IMR-90 (cell line): ENCODE data around the gene NUAK1. TPM values are rescaled to one million over a fixed set of nuclear protein-coding genes. Genes with fewer than 3 reads are reported as not detected.

Experiments used
- ATAC-seq: fragments of 200-7000 bp; cut with Tn5 transposase; 2 replicates; pipeline ENCODE4 v1.9.1; 2020; ENCODE audit warnings: low read depth, mild to moderate bottlenecking, moderate library complexity
- BruUV-seq: library from RNA; stranded (reverse); fragments of 400-500 nt; replicated peaks from 2 replicates; lab custom pipeline; 2021; lab: Mats Ljungman, UMichigan
- CTCF ChIA-PET: fragments of 300-600 bp; formaldehyde crosslinking; extraction: SDS; loops from one replicate; lab custom pipeline; 2021; ENCODE audit warnings: antibody characterized with exemption; lab: Yijun Ruan, JAX
- POLR2A ChIA-PET: fragments of 300-600 bp; sonication (Branson Sonifier 250); formaldehyde crosslinking; loops from one replicate; lab custom pipeline; 2022; ENCODE audit warnings: antibody characterized with exemption; ENCODE audit not compliant: unreplicated experiment; lab: Charles Lee
- DNase-seq: peaks from one replicate; pipeline ENCODE4 v3.0.0; 2013
- H2AFZ ChIP-seq: replicated peaks from 2 replicates; pipeline ENCODE3; 2013; ENCODE audit warnings: low read length, mild to moderate bottlenecking; ENCODE audit not compliant: poor library complexity
- H2AK5ac ChIP-seq: 2 replicates; pipeline ENCODE4 v1.6.1; 2013; ENCODE audit warnings: low read depth, low read length, inconsistent platforms
- H2AK9ac ChIP-seq: replicated peaks from 2 replicates; pipeline ENCODE3; 2013; ENCODE audit warnings: mild to moderate bottlenecking, low read depth, low read length, moderate library complexity; ENCODE audit not compliant: poor library complexity
- H2BK120ac ChIP-seq: 2 replicates; pipeline ENCODE4 v1.6.1; 2013; ENCODE audit warnings: low read depth, low read length, inconsistent platforms
- H2BK15ac ChIP-seq: 3 replicates; pipeline ENCODE4 v1.6.1; 2013; ENCODE audit warnings: low read depth, low read length, inconsistent platforms
- H2BK20ac ChIP-seq: 2 replicates; pipeline ENCODE4 v1.6.1; 2013; ENCODE audit warnings: low read depth, mild to moderate bottlenecking, inconsistent platforms, low read length, moderate library complexity
- H2BK5ac ChIP-seq: 2 replicates; pipeline ENCODE4 v1.6.1; 2013; ENCODE audit warnings: mild to moderate bottlenecking, low read depth, low read length, inconsistent platforms; ENCODE audit not compliant: poor library complexity, severe bottlenecking
- H3K14ac ChIP-seq: replicated peaks from 2 replicates; pipeline ENCODE4 v1.6.1; 2013; ENCODE audit warnings: low read depth, low read length, inconsistent platforms
- H3K18ac ChIP-seq: 2 replicates; pipeline ENCODE4 v1.6.1; 2013; ENCODE audit warnings: low read depth, low read length, control low read depth
- H3K23ac ChIP-seq: 2 replicates; pipeline ENCODE4 v1.6.1; 2013; ENCODE audit warnings: low read depth, low read length, inconsistent platforms
- H3K27ac ChIP-seq: 2 replicates; pipeline ENCODE4 v1.5.1; 2013; ENCODE audit warnings: mild to moderate bottlenecking, control low read depth, low read length; ENCODE audit not compliant: insufficient read depth
- H3K27me3 ChIP-seq: 2 replicates; pipeline ENCODE4 v1.6.1; 2013; ENCODE audit warnings: low read length; ENCODE audit not compliant: control insufficient read depth, insufficient read depth
- H3K36me3 ChIP-seq: 2 replicates; pipeline ENCODE4 v1.6.1; 2013; ENCODE audit warnings: low read length, mixed read lengths; ENCODE audit not compliant: control insufficient read depth, insufficient read depth
- H3K4ac ChIP-seq: 2 replicates; pipeline ENCODE4 v1.6.1; 2013; ENCODE audit warnings: low read depth, low read length, inconsistent platforms
- H3K4me1 ChIP-seq: 2 replicates; pipeline ENCODE4 v1.6.1; 2013; ENCODE audit warnings: low read length, mixed read lengths; ENCODE audit not compliant: control insufficient read depth, insufficient read depth
- H3K4me2 ChIP-seq: 2 replicates; pipeline ENCODE4 v1.6.1; 2013; ENCODE audit warnings: low read depth, mild to moderate bottlenecking, control low read depth, low read length, moderate library complexity
- H3K4me3 ChIP-seq: 2 replicates; pipeline ENCODE4 v1.5.1; 2013; ENCODE audit warnings: low read depth, mild to moderate bottlenecking, control low read depth, low read length, moderate library complexity; ENCODE audit not compliant: insufficient read depth
- H3K56ac ChIP-seq: 2 replicates; pipeline ENCODE4 v1.6.1; 2013; ENCODE audit warnings: low read length, inconsistent platforms; ENCODE audit not compliant: insufficient read depth; ENCODE audit errors: extremely low read depth
- H3K79me1 ChIP-seq, 2 experiments: 2 replicates each; pipeline ENCODE4 v1.6.1; 2013; ENCODE audit warnings: low read length in 2 of 2, inconsistent platforms in 1 of 2, low read depth in 1 of 2
- H3K9ac ChIP-seq: 2 replicates; pipeline ENCODE4 v1.6.1; 2013; ENCODE audit warnings: low read depth, low read length, control low read depth
- H3K9me1 ChIP-seq: 2 replicates; pipeline ENCODE4 v1.6.1; 2013; ENCODE audit warnings: low read length, inconsistent platforms; ENCODE audit not compliant: insufficient read depth
- H3K9me3 ChIP-seq: 2 replicates; pipeline ENCODE4 v1.6.1; 2013; ENCODE audit warnings: low read length; ENCODE audit not compliant: control insufficient read depth, insufficient read depth
- H4K20me1 ChIP-seq: 2 replicates; pipeline ENCODE4 v1.6.1; 2013; ENCODE audit warnings: low read length, inconsistent platforms; ENCODE audit not compliant: insufficient read depth
- H4K5ac ChIP-seq: 2 replicates; pipeline ENCODE4 v1.6.1; 2013; ENCODE audit warnings: mild to moderate bottlenecking, low read depth, low read length, control low read depth
- H4K8ac ChIP-seq, 2 experiments: 2 replicates each; pipeline ENCODE4 v1.6.1; 2013; ENCODE audit warnings: low read depth in 2 of 2, low read length in 2 of 2, control low read depth in 1 of 2, inconsistent platforms in 1 of 2
- H4K91ac ChIP-seq: 2 replicates; pipeline ENCODE4 v1.6.1; 2013; ENCODE audit warnings: low read depth, low read length, inconsistent platforms; ENCODE audit not compliant: insufficient read depth
- BHLHE40 ChIP-seq: fragments of 150-350 bp; IDR thresholded peaks from 2 replicates; pipeline ENCODE4 v1.6.1; 2016; ENCODE audit warnings: mild to moderate bottlenecking, low read depth, low read length
- CEBPB ChIP-seq: IDR thresholded peaks from 2 replicates; pipeline ENCODE4 v1.6.1; 2012; ENCODE audit warnings: low read depth, low read length, improper control_type of control experiment
- CHD1 ChIP-seq: IDR thresholded peaks from 2 replicates; pipeline ENCODE4 v1.6.1; 2012; ENCODE audit warnings: low read depth, low read length, improper control_type of control experiment
- FOS ChIP-seq: fragments of 150-350 bp; IDR thresholded peaks from 2 replicates; pipeline ENCODE4 v1.6.1; 2016; ENCODE audit warnings: low read depth, low read length
- MAFK ChIP-seq: IDR thresholded peaks from 2 replicates; pipeline ENCODE4 v1.6.1; 2012; ENCODE audit warnings: low read depth, low read length, improper control_type of control experiment
- MAZ ChIP-seq: IDR thresholded peaks from 2 replicates; pipeline ENCODE4 v1.6.1; 2012; ENCODE audit warnings: low read depth, mild to moderate bottlenecking, low read length, improper control_type of control experiment, moderate library complexity, borderline replicate concordance
- MXI1 ChIP-seq: IDR thresholded peaks from 2 replicates; pipeline ENCODE4 v1.6.1; 2012; ENCODE audit warnings: low read depth, mild to moderate bottlenecking, low read length, moderate library complexity, borderline replicate concordance
- NFE2L2 ChIP-seq: fragments of 150-350 bp; IDR thresholded peaks from 2 replicates; pipeline ENCODE4 v1.6.1; 2016; ENCODE audit warnings: low read depth, mild to moderate bottlenecking, low read length
- POLR2A ChIP-seq: IDR thresholded peaks from 2 replicates; pipeline ENCODE4 v1.6.1; 2012; ENCODE audit warnings: mild to moderate bottlenecking, low read depth, low read length
- RAD21 ChIP-seq: IDR thresholded peaks from 2 replicates; pipeline ENCODE4 v1.6.1; 2012; ENCODE audit warnings: low read length, improper control_type of control experiment
- RCOR1 ChIP-seq: IDR thresholded peaks from 2 replicates; pipeline ENCODE4 v1.6.1; 2012; ENCODE audit warnings: mild to moderate bottlenecking, low read length, improper control_type of control experiment; ENCODE audit not compliant: insufficient replicate concordance
- RFX5 ChIP-seq: IDR thresholded peaks from 2 replicates; pipeline ENCODE4 v1.8.0; 2012; ENCODE audit warnings: low read depth, mild to moderate bottlenecking, low read length, moderate library complexity
- SMC3 ChIP-seq: fragments of 150-350 bp; IDR thresholded peaks from 2 replicates; pipeline ENCODE4 v1.6.1; 2016; ENCODE audit warnings: low read depth, mild to moderate bottlenecking, antibody characterized with exemption, low read length, moderate library complexity
- WGBS, 2 experiments: methylation state at CpG; one replicate each; pipeline versions ENCODE4 v1.1.5 to v1.1.7; 2013; ENCODE audit warnings: missing lambda C conversion rate in 2 of 2; ENCODE audit not compliant: insufficient read length in 1 of 2; ENCODE audit errors: extremely low coverage in 2 of 2; 5-methylcytosine and 5-hydroxymethylcytosine counted together
- dilution Hi-C: fragments of 300-500 bp; cut with HindIII; formaldehyde crosslinking; loops from one replicate; pipeline ENCODE4 v1.14.3; 2018; ENCODE audit warnings: low sequenced_read_pairs; ENCODE audit not compliant: unreplicated experiment
- in situ Hi-C: fragments of 300-500 bp; cut with MboI; formaldehyde crosslinking; loops from 3 replicates; pipeline ENCODE4 v1.14.3; 2019; ENCODE audit warnings: low sequenced_read_pairs, inconsistent platforms, mixed read lengths
- intact Hi-C: fragments of 100-400 bp; cut with micrococcal nuclease; formaldehyde crosslinking; loops from 2 replicates; pipeline ENCODE4 v1.10.0; 2022
- polyA plus RNA-seq, 3 experiments: library from polyadenylated mRNA; depleted of rRNA; stranded (reverse); fragments of >200 nt; gene quantifications; 2 replicates each; pipeline ENCODE4 v1.2.3, GENCODE V29; 2012; ENCODE audit warnings: low replicate concordance in 1 of 3
- total RNA-seq: library from RNA; depleted of rRNA; stranded (reverse); fragments of >200 nt; gene quantifications from 2 replicates; pipeline ENCODE4 v1.2.3, GENCODE V29; 2012
- TF ChIP-seq, protein P1 (sequence below): conservative IDR thresholded peaks from 2 replicates; pipeline ENCODE4 v1.5.1; 2012; ENCODE audit warnings: mild to moderate bottlenecking, low read depth, low read length, improper control_type of control experiment
- TF ChIP-seq, protein P2 (sequence below): fragments of 150-350 bp; IDR thresholded peaks from 2 replicates; pipeline ENCODE4 v1.6.1; 2017; ENCODE audit warnings: mild to moderate bottlenecking, antibody characterized with exemption, low read length, low read depth
- TF ChIP-seq, protein P3 (sequence below): fragments of 150-350 bp; IDR thresholded peaks from 2 replicates; pipeline ENCODE4 v1.6.1; 2016; ENCODE audit warnings: low read depth, mild to moderate bottlenecking, low read length, moderate library complexity, borderline replicate concordance

Gene NUAK1
- total and polyA plus RNA-seq, 2 of the 4 experiments (the other 2 are of a cell fraction), result 4.8 to 8.8 TPM

DNA sequence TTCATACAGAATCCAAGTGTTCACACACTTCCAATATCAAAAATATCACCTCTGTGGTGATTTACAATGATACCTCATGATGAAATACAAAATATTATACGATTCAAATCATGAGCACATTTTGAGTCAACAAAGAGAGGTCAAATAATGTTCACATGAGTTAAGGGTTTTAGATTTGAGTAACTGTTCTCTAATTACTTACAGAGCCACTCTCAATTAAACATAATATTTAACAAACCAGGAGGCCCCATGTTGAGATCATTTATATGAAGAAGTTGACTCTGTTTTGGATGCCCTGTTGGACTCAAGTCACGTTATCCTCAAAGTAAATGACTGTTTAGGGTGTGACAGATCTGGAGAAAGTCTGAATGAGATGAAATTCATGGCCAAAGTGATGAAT lies 53.5 kb downstream of the NUAK1 start:
- Histone ChIP-seq H3K9me3 (no peaks in the 10 kb centered on the region), H3K4ac (peak overlapping the region; percentile 30; the same call in 1 of the 2 replicates), H3K9me1 (peaks cover 28% of the 10 kb centered on the region), H2AFZ (no peak overlapping the region), H3K36me3 (no peaks in the 10 kb centered on the region; the same call in 1 of the 2 replicates), H3K23ac (no peak overlapping the region; the same call in 1 of the 2 replicates), H3K18ac (peak overlapping the region; percentile 44; the same call in 1 of the 2 replicates), H2BK120ac (peak overlapping the region; percentile 6; the same call in 1 of the 2 replicates), H3K4me2 (no peak overlapping the region; the same call in 1 of the 2 replicates), H4K20me1 (no peaks in the 10 kb centered on the region), H4K8ac (no peak overlapping the region), H3K27ac (no peak overlapping the region), H3K14ac (no peak overlapping the region; the same call in 1 of the 2 replicates), H2AK5ac (0 out of 2 replicates have a peak overlapping the region, but pooled peaks have one; percentile 13), H4K91ac (peak overlapping the region; percentile 30; the same call in 1 of the 2 replicates), H2BK15ac (peak overlapping the region; percentile 49; the same call in 2 of the 3 replicates), H2AK9ac (no peak overlapping the region), H3K4me1 (peaks cover 36% of the 10 kb centered on the region), H3K56ac (no peak overlapping the region), H3K79me1 (peaks cover 10 to 67% of the 10 kb centered on the region in 2 experiments), H2BK5ac (peak overlapping the region; percentile 63), H3K4me3 (no peak overlapping the region), H4K5ac (no peak overlapping the region), H3K27me3 (no peaks in the 10 kb centered on the region), H3K9ac (no peak overlapping the region), H2BK20ac (0 out of 2 replicates have a peak overlapping the region, but pooled peaks have one; percentile 4)
- dilution Hi-C loops, result no loop called here
- POLR2A ChIA-PET, result no interaction called here
- CTCF ChIA-PET, result no interaction called here
- TF ChIP-seq POLR2A, result no peak
- no peak for TF ChIP-seq BHLHE40
- no peak for TF ChIP-seq MXI1
- TF ChIP-seq, protein P1, sequence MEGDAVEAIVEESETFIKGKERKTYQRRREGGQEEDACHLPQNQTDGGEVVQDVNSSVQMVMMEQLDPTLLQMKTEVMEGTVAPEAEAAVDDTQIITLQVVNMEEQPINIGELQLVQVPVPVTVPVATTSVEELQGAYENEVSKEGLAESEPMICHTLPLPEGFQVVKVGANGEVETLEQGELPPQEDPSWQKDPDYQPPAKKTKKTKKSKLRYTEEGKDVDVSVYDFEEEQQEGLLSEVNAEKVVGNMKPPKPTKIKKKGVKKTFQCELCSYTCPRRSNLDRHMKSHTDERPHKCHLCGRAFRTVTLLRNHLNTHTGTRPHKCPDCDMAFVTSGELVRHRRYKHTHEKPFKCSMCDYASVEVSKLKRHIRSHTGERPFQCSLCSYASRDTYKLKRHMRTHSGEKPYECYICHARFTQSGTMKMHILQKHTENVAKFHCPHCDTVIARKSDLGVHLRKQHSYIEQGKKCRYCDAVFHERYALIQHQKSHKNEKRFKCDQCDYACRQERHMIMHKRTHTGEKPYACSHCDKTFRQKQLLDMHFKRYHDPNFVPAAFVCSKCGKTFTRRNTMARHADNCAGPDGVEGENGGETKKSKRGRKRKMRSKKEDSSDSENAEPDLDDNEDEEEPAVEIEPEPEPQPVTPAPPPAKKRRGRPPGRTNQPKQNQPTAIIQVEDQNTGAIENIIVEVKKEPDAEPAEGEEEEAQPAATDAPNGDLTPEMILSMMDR, result no peak
- no peak for TF ChIP-seq RFX5
- no peak for TF ChIP-seq RCOR1
- no peak for TF ChIP-seq MAZ
- TF ChIP-seq RAD21, result no peak
- no peak for TF ChIP-seq CEBPB
- no peak for TF ChIP-seq CHD1
- no peak for TF ChIP-seq FOS
- no peak for TF ChIP-seq SMC3
- TF ChIP-seq, protein P2, sequence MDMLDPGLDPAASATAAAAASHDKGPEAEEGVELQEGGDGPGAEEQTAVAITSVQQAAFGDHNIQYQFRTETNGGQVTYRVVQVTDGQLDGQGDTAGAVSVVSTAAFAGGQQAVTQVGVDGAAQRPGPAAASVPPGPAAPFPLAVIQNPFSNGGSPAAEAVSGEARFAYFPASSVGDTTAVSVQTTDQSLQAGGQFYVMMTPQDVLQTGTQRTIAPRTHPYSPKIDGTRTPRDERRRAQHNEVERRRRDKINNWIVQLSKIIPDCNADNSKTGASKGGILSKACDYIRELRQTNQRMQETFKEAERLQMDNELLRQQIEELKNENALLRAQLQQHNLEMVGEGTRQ, result no peak
- TF ChIP-seq NFE2L2, result no peak
- TF ChIP-seq, protein P3, sequence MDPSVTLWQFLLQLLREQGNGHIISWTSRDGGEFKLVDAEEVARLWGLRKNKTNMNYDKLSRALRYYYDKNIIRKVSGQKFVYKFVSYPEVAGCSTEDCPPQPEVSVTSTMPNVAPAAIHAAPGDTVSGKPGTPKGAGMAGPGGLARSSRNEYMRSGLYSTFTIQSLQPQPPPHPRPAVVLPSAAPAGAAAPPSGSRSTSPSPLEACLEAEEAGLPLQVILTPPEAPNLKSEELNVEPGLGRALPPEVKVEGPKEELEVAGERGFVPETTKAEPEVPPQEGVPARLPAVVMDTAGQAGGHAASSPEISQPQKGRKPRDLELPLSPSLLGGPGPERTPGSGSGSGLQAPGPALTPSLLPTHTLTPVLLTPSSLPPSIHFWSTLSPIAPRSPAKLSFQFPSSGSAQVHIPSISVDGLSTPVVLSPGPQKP, result no peak
- TF ChIP-seq MAFK, result no peak
- in situ Hi-C loops, result no loop called here
- no CpG with 5 or more reads among the region's 2 CpGs for WGBS, 2 experiments
- no TSS peak for BruUV-seq
- no peak for ATAC-seq
- DNase-seq, result no peak
- intact Hi-C loops, result loop anchor here (2.0 to 10.0 kb wide), 2 partner anchors 52 to 830 kb away; no protein-coding TSS in a partner anchor
